GM12891 (cell line): ENCODE measurements around the gene CYP26B1.

Experiments
- DNase-seq: peaks from one replicate; pipeline ENCODE4 v3.0.0; 2011; ENCODE audit warnings: low spot score; ENCODE audit not compliant: insufficient read length
- FAIRE-seq: peaks from 2 replicates; lab custom pipeline; 2011; peaks lifted over from hg19 to GRCh38; lab: Jason Lieb, UNC
- PAX5 ChIP-seq: IDR thresholded peaks from 2 replicates; pipeline ENCODE4 v1.6.1; 2011; ENCODE audit warnings: low read length, moderate library complexity, mild to moderate bottlenecking; ENCODE audit not compliant: insufficient read depth, severe bottlenecking
- POLR2A ChIP-seq: IDR thresholded peaks from 2 replicates; pipeline ENCODE4 v1.6.1; 2011; ENCODE audit warnings: low read depth, low read length, control low read depth
- POLR2AphosphoS5 ChIP-seq: IDR thresholded peaks from 2 replicates; pipeline ENCODE4 v1.6.1; 2011; ENCODE audit warnings: low read depth, low read length, control low read depth
- POU2F2 ChIP-seq: IDR thresholded peaks from 2 replicates; pipeline ENCODE4 v1.6.1; 2011; ENCODE audit warnings: low read depth, mild to moderate bottlenecking, control low read depth, low read length, moderate library complexity
- SPI1 ChIP-seq: IDR thresholded peaks from 2 replicates; pipeline ENCODE4 v1.6.1; 2011; ENCODE audit warnings: low read depth, low read length, control low read depth
- TAF1 ChIP-seq: IDR thresholded peaks from 2 replicates; pipeline ENCODE4 v1.6.1; 2011; ENCODE audit warnings: low read depth, low read length, control low read depth

The CYP26B1 gene

GRCh38 chr2:72112401-72112800 is 35.3 kb downstream of the CYP26B1 start:
- no peak for FAIRE-seq
- no peak for DNase-seq
- TF ChIP-seq PAX5 (no peak), POLR2AphosphoS5 (no peak), POLR2A (no peak), SPI1 (no peak), TAF1 (no peak), POU2F2 (no peak)

- FAIRE-seq = no peak
- TF ChIP-seq POU2F2 (no peak), TAF1 (no peak), PAX5 (no peak), SPI1 (no peak), POLR2AphosphoS5 (no peak), POLR2A (no peak)
- no peak for DNase-seq
These were observed 36.6 kb downstream of the CYP26B1 start for GRCh38 chr2:72111061-72111460.

GRCh38 chr2:72109904-72110303 is 37.8 kb downstream of the CYP26B1 start:
- DNase-seq (no peak), FAIRE-seq (no peak)
- no peak for TF ChIP-seq POLR2AphosphoS5
- TF ChIP-seq SPI1 = no peak
- no peak for TF ChIP-seq TAF1
- no peak for TF ChIP-seq POU2F2
- TF ChIP-seq PAX5 = no peak
- no peak for TF ChIP-seq POLR2A

- TF ChIP-seq POU2F2 (no peak), SPI1 (no peak), POLR2A (no peak), TAF1 (no peak), PAX5 (no peak), POLR2AphosphoS5 (no peak)
- DNase-seq = no peak
- FAIRE-seq = no peak
These were observed 38.4 kb downstream of the CYP26B1 start for GRCh38 chr2:72109291-72109690.

GRCh38 chr2:72108121-72108520 is 39.5 kb downstream of the CYP26B1 start:
- FAIRE-seq = no peak
- TF ChIP-seq POLR2AphosphoS5 = no peak
- TF ChIP-seq TAF1 = no peak
- TF ChIP-seq PAX5 = no peak
- TF ChIP-seq POLR2A = no peak
- TF ChIP-seq POU2F2 = no peak
- TF ChIP-seq SPI1 = no peak
- no peak for DNase-seq

- no peak for FAIRE-seq
- DNase-seq = no peak
- TF ChIP-seq PAX5 (no peak), POLR2A (no peak), TAF1 (no peak), POU2F2 (no peak), SPI1 (no peak), POLR2AphosphoS5 (no peak)
These were observed 40.7 kb downstream of the CYP26B1 start for GRCh38 chr2:72106978-72107377.

- FAIRE-seq (no peak), DNase-seq (no peak)
- TF ChIP-seq PAX5 (no peak), SPI1 (no peak)
These were observed 42.7 kb downstream of the CYP26B1 start for GRCh38 chr2:72104821-72105588.

GRCh38 chr2:72103690-72104089 is 44.0 kb downstream of the CYP26B1 start:
- FAIRE-seq (no peak), DNase-seq (no peak)
- TF ChIP-seq POLR2AphosphoS5 = no peak
- TF ChIP-seq SPI1 = no peak
- no peak for TF ChIP-seq POLR2A
- no peak for TF ChIP-seq POU2F2
- no peak for TF ChIP-seq TAF1
- TF ChIP-seq PAX5 = no peak

- no peak for TF ChIP-seq POLR2AphosphoS5
- FAIRE-seq = no peak
- no peak for DNase-seq
These were observed 44.5 kb downstream of the CYP26B1 start for GRCh38 chr2:72103161-72103560.

- DNase-seq = no peak
- FAIRE-seq = no peak
- TF ChIP-seq POU2F2 (no peak), TAF1 (no peak), PAX5 (no peak), POLR2A (no peak), SPI1 (no peak), POLR2AphosphoS5 (no peak)
These were observed 48.7 kb downstream of the CYP26B1 start for GRCh38 chr2:72098935-72099334.
